HG02610 (cell line): Measurements from ENCODE around the gene NR1I2.

Source experiments
- ATAC-seq: cut with Tn5 transposase; IDR thresholded peaks from one replicate; pipeline ENCODE4 v1.9.1; 2021; ENCODE audit warnings: mild to moderate bottlenecking, moderate library complexity; ENCODE audit not compliant: unreplicated experiment

Gene NR1I2

GRCh38 chr3:119778811-119779210 is 3.1 kb upstream of the NR1I2 start:
- no peak for ATAC-seq

GRCh38 chr3:119779731-119780383 is 2.0 kb upstream of the NR1I2 start:
- peak; percentile 53 for ATAC-seq

GRCh38 chr3:119782460-119782859 is 559 bp downstream of the NR1I2 start:
- no peak for ATAC-seq

- no peak for ATAC-seq
Measured at GRCh38 chr3:119783255-119783654, 1.4 kb downstream of the NR1I2 start.

- ATAC-seq: no peak
Measured at GRCh38 chr3:119783883-119784282, 2.0 kb downstream of the NR1I2 start.

- ATAC-seq: no peak
Measured at GRCh38 chr3:119786409-119786808, 4.5 kb downstream of the NR1I2 start.

GRCh38 chr3:119790369-119790768 is 8.5 kb downstream of the NR1I2 start:
- no peak for ATAC-seq

- no peak for ATAC-seq
Measured at GRCh38 chr3:119792270-119792669, 10.4 kb downstream of the NR1I2 start.

- ATAC-seq: no peak
Measured at GRCh38 chr3:119794401-119794800, 12.5 kb downstream of the NR1I2 start.

- ATAC-seq: no peak
Measured at GRCh38 chr3:119794971-119795612, 13.2 kb downstream of the NR1I2 start.

- no peak for ATAC-seq
Measured at GRCh38 chr3:119795849-119796248, 13.9 kb downstream of the NR1I2 start.

- ATAC-seq: no peak
Measured at GRCh38 chr3:119796368-119796767, 14.5 kb downstream of the NR1I2 start.

GRCh38 chr3:119796785-119797184 is 14.9 kb downstream of the NR1I2 start:
- no peak for ATAC-seq

GRCh38 chr3:119800844-119801243 is 18.9 kb downstream of the NR1I2 start:
- ATAC-seq: no peak

- no peak for ATAC-seq
Measured at GRCh38 chr3:119808244-119808643, 26.3 kb downstream of the NR1I2 start.

GRCh38 chr3:119808843-119809242 is 26.9 kb downstream of the NR1I2 start:
- ATAC-seq: no peak

GRCh38 chr3:119809249-119810017 is 27.5 kb downstream of the NR1I2 start:
- peak; percentile 37 for ATAC-seq

- peak; percentile 85 for ATAC-seq
Measured at GRCh38 chr3:119810018-119810435, 28.1 kb downstream of the NR1I2 start.

GRCh38 chr3:119812491-119813058 is 30.7 kb downstream of the NR1I2 start:
- ATAC-seq: no peak

- ATAC-seq: no peak
Measured at GRCh38 chr3:119815716-119816115, 33.8 kb downstream of the NR1I2 start.

- no peak for ATAC-seq
Measured at GRCh38 chr3:119817071-119817470, 35.2 kb downstream of the NR1I2 start.
